Adrenal gland (tissue), 5 donors: ENCODE measurements around the gene VPS33A.
"Not testable (repeated sequence)": the region's sequence is repeated elsewhere in the genome, so short reads cannot be mapped to it uniquely, and the experiment has no call there.

Experiments
- POLR2A ChIP-seq, 2 donors: fragments of 450-650 bp; IDR thresholded peaks; one replicate each; pipeline ENCODE4 v1.6.1; 2017; ENCODE audit warnings: antibody characterized with exemption in 2 of 2, mild to moderate bottlenecking in 2 of 2, moderate library complexity in 1 of 2
- TF ChIP-seq, protein P1 (sequence below), 6 experiments: fragments of 450-650 bp in 4 of 6; fragments of 200-600 bp in 2 of 6; sonication (generic) in 1 of 6; IDR thresholded peaks; 1 replicate in 5 of 6; 2 replicates in 1 of 6; pipeline versions ENCODE4 v1.5.1 to v1.8.0; 2016 to 2021; ENCODE audit warnings: antibody characterized with exemption in 6 of 6, mild to moderate bottlenecking in 2 of 6, moderate library complexity in 1 of 6
- donor health status: DM: no; HTN: no; CAD: no.

- TF ChIP-seq, protein P1, sequence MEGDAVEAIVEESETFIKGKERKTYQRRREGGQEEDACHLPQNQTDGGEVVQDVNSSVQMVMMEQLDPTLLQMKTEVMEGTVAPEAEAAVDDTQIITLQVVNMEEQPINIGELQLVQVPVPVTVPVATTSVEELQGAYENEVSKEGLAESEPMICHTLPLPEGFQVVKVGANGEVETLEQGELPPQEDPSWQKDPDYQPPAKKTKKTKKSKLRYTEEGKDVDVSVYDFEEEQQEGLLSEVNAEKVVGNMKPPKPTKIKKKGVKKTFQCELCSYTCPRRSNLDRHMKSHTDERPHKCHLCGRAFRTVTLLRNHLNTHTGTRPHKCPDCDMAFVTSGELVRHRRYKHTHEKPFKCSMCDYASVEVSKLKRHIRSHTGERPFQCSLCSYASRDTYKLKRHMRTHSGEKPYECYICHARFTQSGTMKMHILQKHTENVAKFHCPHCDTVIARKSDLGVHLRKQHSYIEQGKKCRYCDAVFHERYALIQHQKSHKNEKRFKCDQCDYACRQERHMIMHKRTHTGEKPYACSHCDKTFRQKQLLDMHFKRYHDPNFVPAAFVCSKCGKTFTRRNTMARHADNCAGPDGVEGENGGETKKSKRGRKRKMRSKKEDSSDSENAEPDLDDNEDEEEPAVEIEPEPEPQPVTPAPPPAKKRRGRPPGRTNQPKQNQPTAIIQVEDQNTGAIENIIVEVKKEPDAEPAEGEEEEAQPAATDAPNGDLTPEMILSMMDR (IDR thresholded peaks at IDR 0.05) = not testable (repeated sequence)
- TF ChIP-seq POLR2A (IDR thresholded peaks at IDR 0.05) = not testable (repeated sequence)
Observed at GRCh38 chr12:122258462-122258861, 7.8 kb downstream of the VPS33A start.
